A673 (cell line): ENCODE results near the gene EIF2D.

Experiments
- EZH2 ChIP-seq: fragments of 200-600 bp; sonication (generic); IDR thresholded peaks from 2 replicates; pipeline ENCODE4 v1.6.1; 2017; ENCODE audit warnings: borderline replicate concordance, low read depth, mild to moderate bottlenecking, mixed read lengths, antibody characterized with exemption, low read length; ENCODE audit not compliant: poor library complexity, severe bottlenecking
- TF ChIP-seq, protein P1 (sequence below): fragments of 300-800, 200-600 bp; sonication (generic); conservative IDR thresholded peaks from 2 replicates; pipeline ENCODE4 v1.5.1; 2017; ENCODE audit warnings: low read depth, mild to moderate bottlenecking, antibody characterized with exemption, low read length, moderate library complexity, mixed read lengths

DNA sequence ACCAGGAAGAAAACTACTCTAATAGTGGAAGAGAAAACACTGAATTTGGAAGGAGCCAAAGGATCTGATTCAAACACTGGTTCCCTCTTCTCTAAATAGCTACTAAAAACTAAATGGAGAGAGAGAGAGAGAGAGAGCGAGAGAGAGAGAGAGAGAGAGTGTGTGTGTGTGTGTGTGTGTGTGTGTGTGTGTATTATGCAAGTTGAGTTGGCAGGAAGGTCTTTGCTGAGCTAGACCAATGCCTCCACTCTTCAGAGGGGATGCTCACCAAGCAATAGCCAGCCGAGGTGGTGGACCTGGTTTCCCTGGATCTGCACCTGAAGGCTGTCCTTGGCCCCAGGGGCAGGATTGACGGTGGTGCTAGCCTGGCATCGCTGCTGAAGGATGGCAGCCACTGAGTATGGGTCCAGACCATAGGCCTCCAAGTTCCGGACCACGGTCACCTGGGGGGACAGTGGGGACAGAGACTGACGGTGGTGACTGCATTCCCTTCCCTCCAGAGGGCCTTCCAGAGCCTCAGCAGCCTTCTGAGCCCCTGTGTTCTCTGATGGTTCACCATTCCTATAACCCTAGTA, 18.8 kb downstream of the EIF2D start:
- TF ChIP-seq, protein P1, sequence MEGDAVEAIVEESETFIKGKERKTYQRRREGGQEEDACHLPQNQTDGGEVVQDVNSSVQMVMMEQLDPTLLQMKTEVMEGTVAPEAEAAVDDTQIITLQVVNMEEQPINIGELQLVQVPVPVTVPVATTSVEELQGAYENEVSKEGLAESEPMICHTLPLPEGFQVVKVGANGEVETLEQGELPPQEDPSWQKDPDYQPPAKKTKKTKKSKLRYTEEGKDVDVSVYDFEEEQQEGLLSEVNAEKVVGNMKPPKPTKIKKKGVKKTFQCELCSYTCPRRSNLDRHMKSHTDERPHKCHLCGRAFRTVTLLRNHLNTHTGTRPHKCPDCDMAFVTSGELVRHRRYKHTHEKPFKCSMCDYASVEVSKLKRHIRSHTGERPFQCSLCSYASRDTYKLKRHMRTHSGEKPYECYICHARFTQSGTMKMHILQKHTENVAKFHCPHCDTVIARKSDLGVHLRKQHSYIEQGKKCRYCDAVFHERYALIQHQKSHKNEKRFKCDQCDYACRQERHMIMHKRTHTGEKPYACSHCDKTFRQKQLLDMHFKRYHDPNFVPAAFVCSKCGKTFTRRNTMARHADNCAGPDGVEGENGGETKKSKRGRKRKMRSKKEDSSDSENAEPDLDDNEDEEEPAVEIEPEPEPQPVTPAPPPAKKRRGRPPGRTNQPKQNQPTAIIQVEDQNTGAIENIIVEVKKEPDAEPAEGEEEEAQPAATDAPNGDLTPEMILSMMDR: no peak
- TF ChIP-seq EZH2: no peak
